NCI-H1105 (cell line): ENCODE measurements around the gene INAVA.
"Not testable (repeated sequence)": the region's sequence is repeated elsewhere in the genome, so short reads cannot be mapped to it uniquely, and the experiment has no call there.

Source experiments
- DNase-seq: peaks from one replicate; lab custom pipeline; 2025; lab: John Stamatoyannopoulos, UW

Gene INAVA

DNA sequence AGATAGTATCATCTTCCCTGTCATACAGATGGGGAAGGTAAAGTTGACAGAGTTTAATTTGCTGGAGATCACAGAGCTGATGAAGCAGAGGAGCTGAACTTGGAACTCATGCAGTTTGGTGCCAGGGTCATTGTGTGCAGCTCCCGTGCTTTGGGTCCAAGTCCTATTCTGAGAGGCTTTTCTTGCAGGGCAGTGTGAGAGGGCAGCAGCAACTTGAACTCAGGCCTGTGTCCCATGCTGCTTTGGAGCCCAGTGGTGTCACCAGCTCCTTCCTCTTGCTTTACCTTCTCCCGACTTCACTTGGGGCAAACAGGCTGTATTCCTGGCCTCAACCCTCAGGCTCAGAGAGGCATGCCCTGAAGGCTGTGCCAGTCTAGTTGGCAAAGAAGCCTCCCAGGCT, 24.7 kb downstream of the INAVA start:
- DNase-seq = no peak

DNA sequence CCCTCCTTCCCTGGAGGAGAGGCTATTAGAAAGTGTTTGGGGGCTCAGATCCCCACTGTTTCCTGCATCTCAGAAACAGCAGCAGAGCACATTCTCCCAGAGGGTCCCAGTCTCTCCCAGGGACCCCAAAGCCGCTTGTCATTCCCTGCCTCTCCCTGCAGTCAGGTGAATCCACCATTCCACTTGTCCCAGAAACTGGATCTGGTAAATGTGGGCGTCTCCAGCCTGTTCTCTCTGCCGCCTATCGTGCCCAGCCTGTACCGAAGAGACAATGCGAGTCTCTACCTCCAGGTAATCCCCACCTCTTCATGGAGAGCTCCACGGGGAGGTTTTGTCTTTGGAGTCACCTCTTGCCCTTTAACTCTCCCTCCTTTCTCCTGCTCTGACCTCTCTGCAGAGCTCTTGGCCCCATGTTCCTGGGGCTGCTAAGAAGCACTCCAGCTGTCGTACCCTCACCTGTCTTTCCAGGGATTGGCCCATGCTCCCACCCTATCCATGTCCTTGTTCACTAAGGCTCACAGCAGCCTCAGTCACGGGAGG, 26.9 kb downstream of the INAVA start:
- no peak for DNase-seq

DNA sequence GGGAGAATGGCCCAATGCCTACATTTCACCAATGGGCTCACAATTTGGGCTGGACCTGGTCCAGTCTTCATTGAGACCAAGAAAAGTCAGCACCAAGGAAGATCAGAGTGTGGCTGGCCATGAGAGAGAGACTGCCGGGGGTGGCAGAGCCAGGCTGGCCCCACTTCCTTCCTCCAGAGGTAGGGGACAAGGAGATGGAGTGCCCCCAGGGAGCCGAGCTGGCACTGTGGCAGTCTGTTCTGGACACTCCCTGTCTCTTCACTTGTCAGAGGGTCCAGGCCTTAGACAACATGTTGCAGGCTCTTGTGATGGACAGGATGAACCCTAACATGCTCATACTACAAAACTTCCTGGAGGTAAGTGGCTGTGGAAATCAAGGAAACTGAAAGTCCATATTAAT, 27.7 kb downstream of the INAVA start:
- DNase-seq = no peak

DNA sequence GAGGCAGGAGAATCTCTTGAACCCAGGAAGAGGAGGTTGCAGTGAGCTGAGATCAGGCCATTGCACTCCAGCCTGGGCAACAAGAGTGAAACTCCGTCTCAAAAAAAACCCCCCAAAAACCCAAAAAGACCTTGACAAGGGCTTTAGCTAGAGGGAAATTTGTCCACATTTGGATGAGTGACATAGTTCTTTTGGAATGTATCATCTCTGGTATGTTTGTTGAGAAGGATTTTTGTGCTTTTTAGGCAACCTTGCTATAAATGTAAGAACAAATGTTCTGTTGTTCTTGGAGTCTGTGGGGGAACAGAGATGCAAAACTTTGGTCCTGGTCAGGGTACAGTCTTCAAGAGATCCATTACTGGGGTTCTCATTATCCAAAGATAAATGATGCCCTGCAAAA, 28.9 kb downstream of the INAVA start:
- no peak for DNase-seq

DNA sequence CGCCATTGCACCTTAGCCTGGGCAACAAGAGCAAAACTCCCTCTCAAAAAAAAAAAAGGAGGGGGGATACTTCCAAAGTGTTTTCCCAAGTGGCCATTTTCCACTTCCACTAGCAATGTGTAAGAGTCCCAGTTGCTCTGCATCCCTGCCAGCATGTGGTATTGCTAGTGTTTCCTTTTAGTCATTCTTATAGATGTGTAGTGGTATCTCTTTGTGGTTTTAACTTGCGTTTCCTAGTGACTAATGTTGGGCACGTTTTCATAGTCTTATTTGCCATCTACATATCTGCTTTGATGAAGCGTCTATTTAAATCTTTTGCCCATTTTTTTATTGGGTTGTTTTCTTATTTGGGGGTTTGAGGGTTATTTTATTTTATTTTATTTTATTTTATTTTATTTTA, 31.1 kb downstream of the INAVA start:
- DNase-seq = no peak

DNA sequence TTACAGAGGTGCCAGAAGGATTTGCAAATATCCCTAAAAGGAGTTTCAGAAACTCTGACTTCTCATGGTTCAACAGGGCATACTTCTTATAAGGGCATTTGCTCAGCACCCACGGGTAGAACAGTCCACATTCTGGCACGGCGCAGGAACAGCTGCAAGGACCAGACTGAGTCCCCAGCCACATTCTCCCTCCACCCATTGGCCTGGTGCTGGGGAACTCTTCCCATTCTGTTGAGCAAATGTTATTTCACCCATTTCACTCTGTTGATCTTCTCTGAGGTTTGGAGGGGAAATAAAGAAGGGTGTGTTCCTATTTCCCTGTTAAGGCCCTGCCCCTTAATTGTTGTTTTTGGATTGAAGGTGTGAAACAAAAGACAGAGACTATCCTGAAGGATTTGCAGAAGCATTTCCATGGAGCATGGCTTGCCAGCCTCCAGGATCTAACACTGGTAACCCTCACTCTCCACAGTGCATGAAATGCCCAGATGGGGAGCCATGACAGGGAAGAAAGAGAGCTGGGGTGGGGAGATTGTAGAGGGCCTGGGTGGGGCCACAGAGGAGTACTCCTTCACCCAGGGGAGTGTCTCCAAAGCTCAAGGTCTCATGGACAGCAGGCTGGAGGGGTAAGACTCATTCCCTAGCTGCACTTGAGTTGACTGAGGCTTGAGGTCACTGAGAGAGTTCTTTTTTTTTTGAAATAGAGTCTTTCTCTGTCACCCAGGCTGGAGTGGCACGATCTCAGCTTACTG, 35.0 kb downstream of the INAVA start:
- DNase-seq = no peak

GRCh38 chr1:200930285-200930684, 35.6 kb downstream of the INAVA start:
- not testable (repeated sequence) for DNase-seq

GRCh38 chr1:200931776-200932175, 37.1 kb downstream of the INAVA start:
- no peak for DNase-seq

- no peak for DNase-seq
Measured at GRCh38 chr1:200934676-200935245, 40.1 kb downstream of the INAVA start.

DNA sequence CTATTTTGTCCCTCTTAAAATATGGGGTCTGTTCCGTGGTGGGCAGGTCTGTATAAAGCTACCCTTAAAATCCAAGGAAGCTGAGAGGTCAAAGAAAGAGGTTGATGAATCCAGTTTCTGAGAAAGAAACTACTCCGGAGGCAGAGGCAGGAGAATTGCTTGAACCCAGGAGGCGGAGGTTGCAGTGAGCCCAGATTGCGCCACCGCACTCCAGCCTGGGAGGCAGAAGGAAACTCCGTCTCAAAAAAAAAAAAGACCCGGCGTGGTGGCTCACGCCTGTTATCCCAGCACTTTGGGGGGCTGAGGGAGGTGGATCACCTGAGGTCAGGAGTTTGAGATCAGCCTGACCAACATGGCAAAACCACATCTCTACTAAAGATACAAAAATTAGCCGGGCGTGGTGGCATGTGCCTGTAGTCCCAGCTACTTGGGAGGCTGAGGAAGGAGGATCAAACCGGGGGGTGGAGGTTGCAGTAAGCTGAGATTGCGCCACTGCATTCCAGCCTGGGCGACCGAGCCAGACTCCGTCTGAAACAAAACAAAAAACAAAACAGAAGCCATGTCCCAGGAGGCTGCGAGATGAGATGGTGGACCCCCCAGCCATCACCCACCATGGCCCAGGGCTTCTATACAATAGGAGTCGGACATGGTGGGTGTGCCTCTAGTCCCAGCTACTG, 40.7 kb downstream of the INAVA start:
- not testable (repeated sequence) for DNase-seq

GRCh38 chr1:200938955-200939354, 44.3 kb downstream of the INAVA start:
- no peak for DNase-seq

GRCh38 chr1:200945111-200945510, 50.4 kb downstream of the INAVA start:
- DNase-seq = no peak

DNA sequence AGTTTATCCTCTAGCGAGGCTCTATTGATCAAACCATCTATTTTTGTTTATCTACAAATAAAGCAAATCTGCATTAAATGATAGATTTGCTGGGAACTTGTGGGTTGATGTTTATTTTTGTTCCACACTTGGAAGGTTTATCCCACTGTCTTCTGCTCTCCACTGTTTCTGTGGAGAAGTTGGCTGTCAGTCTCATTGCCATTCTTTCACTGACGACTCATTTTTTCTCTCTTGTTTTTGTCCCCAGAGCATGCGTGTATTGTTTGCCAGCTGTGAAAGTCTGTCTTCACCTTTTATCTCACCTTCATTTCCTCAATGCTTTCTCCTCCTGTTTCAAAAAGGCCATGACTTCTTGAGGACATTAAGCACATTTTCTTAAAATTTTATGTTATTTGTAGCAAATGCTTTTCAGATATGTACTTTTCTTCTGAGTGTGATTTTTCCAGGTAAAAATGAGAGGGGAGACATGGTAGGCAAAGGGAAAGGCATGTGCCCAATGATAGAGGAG, 52.4 kb downstream of the INAVA start:
- DNase-seq = no peak

- DNase-seq = no peak
Measured at GRCh38 chr1:200949626-200950025, 54.9 kb downstream of the INAVA start.

DNA sequence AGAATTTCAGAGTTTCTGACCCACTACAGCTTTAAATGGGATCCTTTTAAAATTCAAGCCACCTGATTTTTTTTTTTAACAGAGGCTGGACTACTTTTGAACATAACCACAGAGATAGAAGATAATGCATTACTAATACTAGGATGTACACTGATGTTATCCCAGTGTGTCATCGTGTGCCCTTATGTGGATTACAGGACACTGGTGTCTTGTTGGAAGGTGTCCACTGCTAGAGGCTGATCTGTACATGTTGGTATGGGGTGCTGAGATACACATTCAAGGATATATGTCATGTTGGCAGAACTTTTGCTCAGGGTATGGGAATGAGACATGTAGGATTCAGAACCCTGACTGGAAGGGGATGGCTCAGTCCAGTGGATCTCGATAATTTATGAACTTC, 56.3 kb downstream of the INAVA start:
- DNase-seq = no peak

- DNase-seq = no peak
Measured at GRCh38 chr1:200954434-200954833, 59.7 kb downstream of the INAVA start.

DNA sequence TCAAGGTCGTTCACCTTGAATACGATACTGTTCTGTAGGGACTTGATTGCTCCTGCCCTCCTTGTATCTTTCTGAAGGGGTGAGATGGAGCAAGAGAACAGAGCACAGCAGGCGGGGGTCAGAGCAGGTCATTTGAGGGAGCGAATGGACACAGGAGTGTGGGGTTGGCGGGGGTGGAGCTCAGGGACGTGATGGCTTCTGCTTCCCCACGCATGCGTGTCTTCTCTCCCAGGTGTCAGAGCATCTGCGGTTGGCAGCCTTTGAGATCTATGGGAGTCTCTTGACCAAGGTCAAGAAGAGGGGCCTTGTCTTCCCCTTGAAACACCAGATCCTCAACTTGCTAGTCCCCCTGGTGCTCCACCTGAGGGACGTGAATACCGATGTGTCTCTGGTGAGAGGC, 63.9 kb downstream of the INAVA start:
- no peak for DNase-seq

DNA sequence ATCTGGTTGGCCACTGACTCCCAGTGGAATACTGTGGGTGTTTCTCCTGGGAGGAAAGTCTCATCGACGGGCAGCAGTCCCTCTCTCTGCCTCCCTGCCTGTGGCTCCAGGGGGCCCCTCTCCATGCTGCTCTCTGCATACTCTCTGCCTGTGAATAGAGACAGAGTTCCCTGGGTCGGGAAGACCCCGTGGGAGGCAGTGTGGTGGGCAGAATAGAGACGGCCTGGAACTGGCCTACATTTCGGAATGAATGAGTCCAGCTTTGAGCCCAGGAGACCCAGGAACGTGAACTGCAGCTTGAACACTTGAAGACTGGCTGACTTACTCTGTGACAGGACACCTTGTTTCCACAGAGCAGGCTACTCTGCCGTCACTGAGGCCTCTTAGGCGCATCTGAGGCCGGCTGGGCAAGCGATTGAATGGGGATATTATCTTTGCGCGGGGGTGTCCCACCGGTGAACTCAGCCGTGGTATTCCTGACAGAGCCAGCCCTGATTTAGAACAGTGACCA, 64.8 kb downstream of the INAVA start:
- no peak for DNase-seq

GRCh38 chr1:200960236-200960947, 65.7 kb downstream of the INAVA start:
- DNase-seq = no peak

- DNase-seq = no peak
Measured at GRCh38 chr1:200960948-200961340, 66.2 kb downstream of the INAVA start.

GRCh38 chr1:200962151-200962550, 67.5 kb downstream of the INAVA start:
- not testable (repeated sequence) for DNase-seq

DNA sequence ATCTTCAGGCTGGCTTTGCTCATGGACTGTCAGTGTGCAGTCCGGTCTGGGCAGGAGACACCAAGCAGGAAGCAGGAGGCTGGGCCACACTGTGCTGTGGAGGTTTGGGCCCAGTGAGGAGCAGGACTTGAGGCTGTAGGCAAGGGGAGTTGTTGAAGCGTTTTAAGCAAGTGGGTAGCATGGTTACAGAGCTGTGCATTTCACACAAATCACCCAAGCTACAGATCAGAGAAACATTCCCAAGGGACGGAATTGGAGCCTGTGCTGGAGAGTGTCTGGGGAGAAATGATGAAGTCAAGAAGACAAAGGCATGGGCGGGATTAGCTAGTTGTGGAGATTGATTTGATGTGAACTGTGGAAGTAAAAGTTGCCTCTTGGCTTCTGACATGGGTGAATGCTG, 67.9 kb downstream of the INAVA start:
- no peak for DNase-seq
